Left kidney (tissue), 2 donors: ENCODE data around the gene LIN52. TPM values are rescaled to one million over a fixed set of nuclear protein-coding genes. Genes with fewer than 3 reads are reported as not detected.
"Not testable (repeated sequence)": the region's sequence is repeated elsewhere in the genome, so short reads cannot be mapped to it uniquely, and the experiment has no call there.

Source experiments
- DNase-seq: peaks from one replicate; pipeline ENCODE4 v3.0.0-alpha.2; 2013
- polyA plus RNA-seq: library from polyadenylated mRNA; unstranded; fragments of 120-200 nt; gene quantifications from one replicate; pipeline ENCODE4 v1.2.1, GENCODE V29; 2013; ENCODE audit not compliant: insufficient read length

LIN52 gene
- polyA plus RNA-seq, 1 donor = 22.7 TPM

- no peak for DNase-seq
Measured at GRCh38 chr14:74089251-74090020, 4.7 kb downstream of the LIN52 start.

- DNase-seq = no peak
Measured at GRCh38 chr14:74105381-74105780, 20.6 kb downstream of the LIN52 start.

- DNase-seq = no peak
Measured at GRCh38 chr14:74109369-74109768, 24.6 kb downstream of the LIN52 start.

- DNase-seq = peak; percentile 58
Measured at GRCh38 chr14:74111395-74112216, 26.9 kb downstream of the LIN52 start.

- not testable (repeated sequence) for DNase-seq
Measured at GRCh38 chr14:74125487-74125886, 40.7 kb downstream of the LIN52 start.

- no peak for DNase-seq
Measured at GRCh38 chr14:74126315-74127013, 41.7 kb downstream of the LIN52 start.

GRCh38 chr14:74127634-74128033, 42.9 kb downstream of the LIN52 start:
- DNase-seq = no peak

- peak; percentile 47 for DNase-seq
Measured at GRCh38 chr14:74133833-74134481, 49.2 kb downstream of the LIN52 start.

- no peak for DNase-seq
Measured at GRCh38 chr14:74134484-74134883, 49.7 kb downstream of the LIN52 start.

- no peak for DNase-seq
Measured at GRCh38 chr14:74135426-74135825, 50.7 kb downstream of the LIN52 start.

GRCh38 chr14:74140374-74140850, 55.7 kb downstream of the LIN52 start:
- no peak for DNase-seq

GRCh38 chr14:74141703-74142102, 56.9 kb downstream of the LIN52 start:
- DNase-seq = peak; percentile 51

GRCh38 chr14:74142523-74142922, 57.8 kb downstream of the LIN52 start:
- no peak for DNase-seq

GRCh38 chr14:74144789-74145188, 60.0 kb downstream of the LIN52 start:
- DNase-seq = no peak

GRCh38 chr14:74147571-74147970, 62.8 kb downstream of the LIN52 start:
- no peak for DNase-seq

GRCh38 chr14:74148705-74149104, 63.9 kb downstream of the LIN52 start:
- DNase-seq = no peak

- no peak for DNase-seq
Measured at GRCh38 chr14:74155287-74155686, 70.5 kb downstream of the LIN52 start.

GRCh38 chr14:74155749-74156148, 71.0 kb downstream of the LIN52 start:
- DNase-seq = no peak

- DNase-seq = no peak
Measured at GRCh38 chr14:74160763-74161162, 76.0 kb downstream of the LIN52 start.

GRCh38 chr14:74161526-74162158, 76.9 kb downstream of the LIN52 start:
- no peak for DNase-seq

GRCh38 chr14:74169906-74170305, 85.2 kb downstream of the LIN52 start:
- no peak for DNase-seq

- DNase-seq = no peak
Measured at GRCh38 chr14:74176400-74176793, 91.6 kb downstream of the LIN52 start.
